Measurements from ENCODE around the gene SHTN1.

Gene SHTN1

GRCh38 chr10:116984202-116984990 lies 20.6 kb downstream of the SHTN1 start:
- no peak for DNase-seq

GRCh38 chr10:116980041-116980440 lies 24.9 kb downstream of the SHTN1 start:
- DNase-seq = no peak

- no peak for DNase-seq
Observed at GRCh38 chr10:116978901-116979300, 26.1 kb downstream of the SHTN1 start.

GRCh38 chr10:116974456-116975005 lies 30.5 kb downstream of the SHTN1 start:
- DNase-seq = peak; percentile 90

GRCh38 chr10:116973946-116974455 lies 31.0 kb downstream of the SHTN1 start:
- no peak for DNase-seq

GRCh38 chr10:116973371-116973905 lies 31.5 kb downstream of the SHTN1 start:
- DNase-seq = no peak

GRCh38 chr10:116972131-116972530 lies 32.9 kb downstream of the SHTN1 start:
- DNase-seq = no peak

- no peak for DNase-seq
Observed at GRCh38 chr10:116970050-116970449, 34.9 kb downstream of the SHTN1 start.

- no peak for DNase-seq
Observed at GRCh38 chr10:116968331-116968730, 36.7 kb downstream of the SHTN1 start.

- no peak for DNase-seq
Observed at GRCh38 chr10:116961406-116962251, 43.4 kb downstream of the SHTN1 start.

GRCh38 chr10:116960066-116960776 lies 44.8 kb downstream of the SHTN1 start:
- no peak for DNase-seq

- no peak for DNase-seq
Observed at GRCh38 chr10:116952729-116953128, 52.3 kb downstream of the SHTN1 start.

GRCh38 chr10:116948530-116948870 lies 56.5 kb downstream of the SHTN1 start:
- no peak for DNase-seq

- peak; percentile 48 for DNase-seq
Observed at GRCh38 chr10:116947841-116948529, 57.0 kb downstream of the SHTN1 start.

- no peak for DNase-seq
Observed at GRCh38 chr10:116944911-116945310, 60.1 kb downstream of the SHTN1 start.

GRCh38 chr10:116931806-116932205 lies 73.2 kb downstream of the SHTN1 start:
- DNase-seq = no peak

GRCh38 chr10:116926426-116926825 lies 78.6 kb downstream of the SHTN1 start:
- DNase-seq = no peak

GRCh38 chr10:116925056-116925455 lies 79.9 kb downstream of the SHTN1 start:
- DNase-seq = no peak

- DNase-seq = no peak
Observed at GRCh38 chr10:116919706-116920105, 85.3 kb downstream of the SHTN1 start.

- no peak for DNase-seq
Observed at GRCh38 chr10:116919164-116919563, 85.8 kb downstream of the SHTN1 start.

GRCh38 chr10:116918583-116918982 lies 86.4 kb downstream of the SHTN1 start:
- DNase-seq = no peak

- no peak for DNase-seq
Observed at GRCh38 chr10:116917481-116917880, 87.5 kb downstream of the SHTN1 start.

Data from HCEC 1CT (cell line).